Mesangial cell (primary cell): Measurements from ENCODE around the gene SRSF11. TPM values are rescaled to one million over a fixed set of nuclear protein-coding genes. Genes with fewer than 3 reads are reported as not detected.

ENCODE experiments used
- total RNA-seq: library from RNA; depleted of rRNA; stranded (reverse); fragments of >200 nt; gene quantifications from 2 replicates; pipeline ENCODE4 v1.2.3, GENCODE V29; 2015

The SRSF11 gene
- total RNA-seq: 49.5 and 51.3 TPM in 2 replicates

GRCh38 chr1:70221238-70222121 lies at the start of gene SRSF11:
Gene SRSF11, plus strand, starts transcription at chr1:70221380. Its CDS starts 257 bp downstream, at chr1:70221637.

GRCh38 chr1:70205434-70206118 lies 15.6 kb upstream of the SRSF11 start, which contains the start of gene LRRC40:
Gene LRRC40, minus strand, starts transcription at chr1:70205579. Its CDS starts 39 bp downstream, at chr1:70205540.

Other genes starting within 250 kb of the SRSF11 start
- gene LRRC40, start 15.8 kb upstream of the SRSF11 start, total RNA-seq: 11.7 and 21.0 TPM in 2 replicates
- 11.1 and 19.1 TPM in 2 replicates for gene ANKRD13C, start 133.3 kb downstream of the SRSF11 start, total RNA-seq
- 5.9 and 6.5 TPM in 2 replicates for gene CTH, start 189.9 kb downstream of the SRSF11 start, total RNA-seq